Astrocyte of the cerebellum (primary cell): ENCODE data around the gene NKAIN4.

Experiments used
- DNase-seq: peaks from one replicate; pipeline ENCODE4 v3.0.0-alpha.2; 2011; ENCODE audit warnings: low read depth
- H3K4me3 ChIP-seq: 2 replicates; pipeline ENCODE4 v1.5.1; 2011; ENCODE audit warnings: mild to moderate bottlenecking, low read depth, low read length, moderate library complexity
- in situ Hi-C: cut with HindIII; loops from 2 replicates; pipeline ENCODE4 v1.10.0; 2017; ENCODE audit warnings: low sequenced_read_pairs
- TF ChIP-seq, protein P1 (sequence below): IDR thresholded peaks from 2 replicates; pipeline ENCODE4 v1.5.1; 2012; ENCODE audit warnings: low read length, low read depth, moderate library complexity, mild to moderate bottlenecking; ENCODE audit errors: missing control alignments

The NKAIN4 gene

DNA sequence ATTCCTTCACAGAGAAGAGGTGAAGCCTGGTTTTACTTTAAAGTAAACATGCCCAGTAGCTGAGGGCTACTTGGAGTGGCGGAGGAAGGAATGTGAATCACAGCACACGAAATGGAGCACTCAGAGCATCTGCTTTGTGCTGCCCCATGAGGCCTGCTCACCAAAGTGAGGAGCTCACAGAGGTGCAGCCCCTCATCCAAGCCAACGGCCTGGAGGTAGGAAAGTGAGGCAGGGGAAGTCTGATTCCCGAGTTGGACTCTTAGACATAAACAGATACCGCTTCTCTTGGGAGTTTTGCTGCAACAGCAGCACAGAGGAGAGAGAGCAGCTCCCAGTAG is 41.9 kb downstream of the NKAIN4 start:
- in situ Hi-C loops, result loop anchor here (25.0 kb wide), 1 partner anchor 125 kb away; no protein-coding TSS in a partner anchor
- no peak for DNase-seq
- H3K4me3 ChIP-seq, result no peak overlapping the region
- TF ChIP-seq, protein P1, sequence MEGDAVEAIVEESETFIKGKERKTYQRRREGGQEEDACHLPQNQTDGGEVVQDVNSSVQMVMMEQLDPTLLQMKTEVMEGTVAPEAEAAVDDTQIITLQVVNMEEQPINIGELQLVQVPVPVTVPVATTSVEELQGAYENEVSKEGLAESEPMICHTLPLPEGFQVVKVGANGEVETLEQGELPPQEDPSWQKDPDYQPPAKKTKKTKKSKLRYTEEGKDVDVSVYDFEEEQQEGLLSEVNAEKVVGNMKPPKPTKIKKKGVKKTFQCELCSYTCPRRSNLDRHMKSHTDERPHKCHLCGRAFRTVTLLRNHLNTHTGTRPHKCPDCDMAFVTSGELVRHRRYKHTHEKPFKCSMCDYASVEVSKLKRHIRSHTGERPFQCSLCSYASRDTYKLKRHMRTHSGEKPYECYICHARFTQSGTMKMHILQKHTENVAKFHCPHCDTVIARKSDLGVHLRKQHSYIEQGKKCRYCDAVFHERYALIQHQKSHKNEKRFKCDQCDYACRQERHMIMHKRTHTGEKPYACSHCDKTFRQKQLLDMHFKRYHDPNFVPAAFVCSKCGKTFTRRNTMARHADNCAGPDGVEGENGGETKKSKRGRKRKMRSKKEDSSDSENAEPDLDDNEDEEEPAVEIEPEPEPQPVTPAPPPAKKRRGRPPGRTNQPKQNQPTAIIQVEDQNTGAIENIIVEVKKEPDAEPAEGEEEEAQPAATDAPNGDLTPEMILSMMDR, result no peak

DNA sequence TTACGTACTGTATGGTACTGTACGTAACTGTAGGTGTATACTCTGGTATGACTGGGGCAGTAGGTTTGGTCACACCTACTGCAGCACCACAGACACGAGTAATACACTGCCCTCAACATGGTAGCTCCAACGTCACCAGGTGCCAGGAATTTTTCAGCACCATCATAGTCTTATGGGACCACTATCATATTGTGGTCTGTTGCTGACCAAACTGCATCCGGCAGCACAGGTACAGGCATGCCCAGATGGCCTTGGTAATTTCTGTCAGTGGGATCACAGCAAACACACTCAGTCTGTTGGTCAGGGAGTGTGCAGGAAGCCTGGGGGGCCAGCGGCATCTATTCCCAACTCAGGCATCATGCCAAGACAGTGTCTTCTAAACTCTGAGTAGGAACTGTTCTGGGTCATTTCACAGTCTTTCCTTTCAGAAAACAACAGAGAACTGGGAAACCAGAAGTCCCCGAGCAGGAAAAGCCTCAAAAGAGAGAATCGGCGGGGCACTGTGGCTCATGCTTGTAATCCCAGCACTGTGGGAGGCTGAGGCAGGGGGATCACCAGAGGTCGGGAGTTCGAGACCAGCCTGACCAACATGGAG is 44.2 kb downstream of the NKAIN4 start:
- in situ Hi-C loops, result loop anchor here (25.0 kb wide), 1 partner anchor 123 kb away; no protein-coding TSS in a partner anchor
- H3K4me3 ChIP-seq, result no peak overlapping the region
- no peak for DNase-seq
- TF ChIP-seq, protein P1, result no peak

DNA sequence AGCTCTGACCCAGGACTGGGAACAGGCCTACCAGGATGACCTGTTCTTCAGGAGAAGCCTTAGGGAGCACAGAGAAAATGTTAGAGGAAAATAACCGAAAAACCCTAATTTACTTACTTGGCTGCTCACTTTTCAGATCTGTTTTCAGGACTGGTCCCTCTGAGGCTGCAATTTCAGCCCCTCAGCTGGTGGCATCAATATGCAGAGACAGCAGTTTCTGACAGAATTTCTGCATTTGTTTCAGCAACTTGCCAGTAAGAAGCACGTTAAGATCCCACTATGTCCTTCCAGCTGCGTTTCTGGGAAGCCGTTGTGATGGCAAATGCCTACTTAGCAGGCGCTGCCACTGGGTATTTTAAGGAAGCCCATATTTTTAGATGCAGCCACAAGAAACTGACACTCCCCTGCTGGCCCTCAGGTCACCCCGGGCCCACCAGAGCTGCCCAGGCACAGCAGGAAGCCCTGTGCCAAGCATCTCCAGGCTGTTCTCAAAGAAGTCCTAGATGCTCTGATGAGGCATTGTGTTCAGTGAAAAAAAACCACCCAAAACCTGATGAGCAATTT is 45.8 kb downstream of the NKAIN4 start:
- TF ChIP-seq, protein P1, result no peak
- in situ Hi-C loops, result loop anchor here (10.0 to 25.0 kb wide), 2 partner anchors 121 to 186 kb away; no protein-coding TSS in a partner anchor
- no peak for DNase-seq
- H3K4me3 ChIP-seq, result no peak overlapping the region

DNA sequence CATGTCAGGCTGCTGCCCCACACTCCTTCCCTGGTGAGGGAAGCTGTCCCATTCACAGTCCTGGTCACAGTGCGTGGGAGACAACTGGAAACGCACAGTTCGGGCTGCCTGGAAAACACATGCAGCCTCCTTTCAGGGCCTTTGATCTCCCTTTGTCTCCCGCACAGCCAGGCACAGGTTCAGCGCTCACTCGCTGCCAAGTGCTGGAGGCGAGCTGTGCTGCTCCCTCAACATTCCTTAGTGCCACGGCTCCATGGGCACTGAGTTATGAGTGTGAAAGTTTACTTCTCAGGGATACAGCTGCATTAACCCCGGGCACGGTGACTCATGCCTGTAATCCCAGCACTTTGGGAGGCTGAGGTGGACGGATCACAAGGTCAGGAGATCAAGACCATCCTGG is 47.4 kb downstream of the NKAIN4 start:
- TF ChIP-seq, protein P1, result no peak
- no peak overlapping the region for H3K4me3 ChIP-seq
- peak; percentile 12 for DNase-seq
- in situ Hi-C loops, result loop anchor here (10.0 to 25.0 kb wide), 2 partner anchors 120 to 188 kb away; no protein-coding TSS in a partner anchor

DNA sequence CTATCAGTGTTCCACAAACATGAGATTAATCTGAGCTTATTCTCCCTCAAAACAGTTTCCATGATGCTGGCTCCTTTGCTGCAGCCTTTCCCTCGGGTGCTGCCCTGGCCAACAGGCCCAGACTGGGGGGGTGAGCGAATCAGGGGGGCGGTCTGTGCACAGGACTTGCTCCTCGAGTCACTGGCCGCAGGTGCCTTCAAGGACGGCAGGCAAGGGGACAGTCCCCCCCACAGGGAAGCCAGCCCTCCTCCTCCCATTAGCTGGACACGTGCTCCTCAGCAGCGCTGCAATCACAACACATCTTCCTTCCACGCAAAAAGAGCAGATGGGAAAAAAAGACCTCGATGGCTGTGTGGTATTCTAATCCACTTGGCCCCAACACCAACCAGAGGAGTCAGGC is 48.4 kb downstream of the NKAIN4 start:
- in situ Hi-C loops, result loop anchor here (10.0 to 25.0 kb wide), 2 partner anchors 119 to 189 kb away; no protein-coding TSS in a partner anchor
- DNase-seq, result no peak
- no peak overlapping the region for H3K4me3 ChIP-seq
- TF ChIP-seq, protein P1, result no peak

DNA sequence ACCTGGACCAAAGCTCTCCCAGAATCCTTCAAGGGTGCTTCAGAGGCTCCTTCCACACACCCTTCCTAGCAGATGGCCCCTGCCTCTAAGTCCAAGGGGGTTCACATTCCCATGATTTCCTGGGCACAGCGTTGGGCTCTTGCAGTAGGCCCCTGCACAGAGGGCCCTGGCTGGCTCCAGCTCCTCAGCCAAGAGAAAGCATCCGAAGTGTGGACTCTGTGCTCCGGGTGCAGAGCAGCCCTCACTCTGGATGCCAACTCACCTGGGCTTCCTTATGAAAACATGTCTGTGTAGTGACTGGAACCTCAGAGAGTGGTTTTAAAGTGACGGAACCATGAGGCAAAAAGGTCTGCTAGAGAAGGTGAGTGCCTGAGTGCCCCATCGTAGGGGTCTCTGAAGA is 49.9 kb downstream of the NKAIN4 start:
- no peak overlapping the region for H3K4me3 ChIP-seq
- in situ Hi-C loops, result loop anchor here (10.0 to 25.0 kb wide), 2 partner anchors 117 to 190 kb away; no protein-coding TSS in a partner anchor
- no peak for DNase-seq
- TF ChIP-seq, protein P1, result no peak
